Left lobe of liver (tissue), 2 donors: Measurements from ENCODE around the gene PCDHA7. TPM values are rescaled to one million over a fixed set of nuclear protein-coding genes. Genes with fewer than 3 reads are reported as not detected.
"Not testable (repeated sequence)": the region's sequence is repeated elsewhere in the genome, so short reads cannot be mapped to it uniquely, and the experiment has no call there.

Source experiments
- ATAC-seq: fragments of 200-7000 bp; cut with Tn5 transposase; one replicate; pipeline ENCODE4 v1.9.1; 2020; ENCODE audit warnings: mild to moderate bottlenecking, moderate library complexity
- DNase-seq: peaks from one replicate; pipeline ENCODE4 v3.0.0-alpha.2; 2020; ENCODE audit warnings: low spot score
- total RNA-seq: library from RNA; stranded (reverse); gene quantifications from one replicate; pipeline ENCODE4 v1.2.1, GENCODE V29; 2021
- donor health status: DM: no; HTN: no; CAD: no; lungs with moderate emphysema.
- donor health status: DM: no; HTN: yes; CAD: no.

PCDHA7 gene
- total RNA-seq = not detected

- no peak for ATAC-seq
- no peak for DNase-seq
Observed at GRCh38 chr5:140833993-140834392, at the start of gene PCDHA7. Gene PCDHA7, plus strand, starts transcription at chr5:140834269. Its CDS starts 115 bp downstream, at chr5:140834384.

GRCh38 chr5:140785905-140786686 lies 48.0 kb upstream of the PCDHA7 start, which contains the start of gene PCDHA1:
Gene PCDHA1, plus strand, starts transcription at chr5:140786140.
- ATAC-seq (no peak), DNase-seq (no peak)

DNA sequence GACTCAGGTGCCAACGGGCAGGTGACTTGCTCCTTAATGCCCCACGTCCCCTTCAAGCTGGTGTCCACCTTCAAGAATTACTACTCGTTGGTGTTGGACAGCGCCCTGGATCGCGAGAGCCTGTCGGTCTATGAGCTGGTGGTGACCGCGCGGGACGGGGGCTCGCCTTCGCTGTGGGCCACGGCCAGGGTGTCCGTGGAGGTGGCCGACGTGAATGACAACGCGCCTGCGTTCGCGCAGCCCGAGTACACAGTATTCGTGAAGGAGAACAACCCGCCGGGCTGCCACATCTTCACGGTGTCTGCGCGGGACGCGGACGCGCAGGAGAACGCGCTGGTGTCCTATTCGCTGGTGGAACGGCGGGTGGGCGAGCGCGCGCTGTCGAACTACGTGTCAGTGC lies 46.6 kb upstream of the PCDHA7 start:
- not testable (repeated sequence) for DNase-seq, ATAC-seq

- not testable (repeated sequence) for DNase-seq, ATAC-seq
Observed at GRCh38 chr5:140787849-140788504, 46.1 kb upstream of the PCDHA7 start.

GRCh38 chr5:140791089-140791488 lies 43.0 kb upstream of the PCDHA7 start:
- ATAC-seq = no peak
- DNase-seq = no peak

- DNase-seq = no peak
- ATAC-seq = no peak
Observed at GRCh38 chr5:140794595-140795258, 39.3 kb upstream of the PCDHA7 start, which contains the start of gene PCDHA2. Gene PCDHA2, plus strand, starts transcription at chr5:140794852.

- ATAC-seq = no peak
Observed at GRCh38 chr5:140795259-140795641, 38.8 kb upstream of the PCDHA7 start.

GRCh38 chr5:140796072-140796717 lies 37.9 kb upstream of the PCDHA7 start:
- not testable (repeated sequence) for ATAC-seq, DNase-seq

More at GRCh38 chr5:140795259-140795641, 38.8 kb upstream of the PCDHA7 start:
- DNase-seq = no peak

DNA sequence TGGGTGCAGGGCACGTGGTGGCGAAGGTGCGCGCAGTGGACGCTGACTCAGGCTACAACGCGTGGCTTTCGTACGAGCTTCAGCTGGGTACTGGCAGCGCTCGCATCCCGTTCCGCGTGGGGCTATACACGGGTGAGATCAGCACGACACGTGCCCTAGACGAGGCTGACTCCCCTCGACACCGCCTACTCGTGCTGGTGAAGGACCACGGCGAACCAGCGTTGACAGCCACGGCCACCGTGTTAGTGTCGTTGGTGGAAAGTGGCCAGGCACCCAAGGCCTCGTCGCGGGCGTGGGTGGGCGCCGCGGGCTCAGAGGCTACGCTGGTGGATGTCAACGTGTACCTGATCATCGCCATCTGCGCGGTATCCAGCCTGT lies 37.4 kb upstream of the PCDHA7 start:
- no peak for ATAC-seq
- DNase-seq = no peak

GRCh38 chr5:140800816-140801493 lies 33.1 kb upstream of the PCDHA7 start, which contains the start of gene PCDHA3:
Gene PCDHA3, plus strand, starts transcription at chr5:140801057.
- DNase-seq = no peak
- no peak for ATAC-seq

DNA sequence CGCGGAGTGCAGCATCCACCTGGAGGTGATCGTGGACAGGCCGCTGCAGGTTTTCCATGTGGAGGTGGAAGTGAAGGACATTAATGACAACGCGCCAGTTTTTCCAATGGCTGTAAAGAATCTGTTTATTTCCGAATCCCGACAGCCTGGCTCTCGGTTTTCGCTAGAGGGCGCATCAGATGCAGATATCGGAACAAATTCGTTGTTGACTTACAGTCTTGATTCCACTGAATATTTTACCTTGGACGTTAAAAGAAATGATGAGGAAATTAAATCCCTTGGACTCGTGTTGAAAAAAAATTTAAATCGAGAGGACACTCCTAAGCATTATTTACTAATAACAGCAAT lies 32.6 kb upstream of the PCDHA7 start:
- DNase-seq (no peak), ATAC-seq (no peak)

DNA sequence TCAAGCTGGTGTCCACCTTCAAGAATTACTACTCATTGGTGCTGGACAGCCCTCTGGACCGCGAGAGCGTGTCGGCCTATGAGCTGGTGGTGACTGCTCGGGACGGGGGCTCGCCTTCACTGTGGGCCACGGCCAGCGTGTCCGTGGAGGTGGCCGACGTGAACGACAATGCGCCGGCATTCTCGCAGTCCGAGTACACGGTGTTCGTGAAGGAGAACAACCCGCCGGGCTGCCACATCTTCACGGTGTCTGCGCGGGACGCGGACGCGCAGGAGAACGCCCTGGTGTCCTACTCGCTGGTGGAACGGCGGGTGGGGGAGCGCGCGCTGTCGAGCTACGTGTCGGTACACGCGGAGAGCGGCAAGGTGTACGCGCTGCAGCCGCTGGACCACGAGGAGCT lies 31.7 kb upstream of the PCDHA7 start:
- DNase-seq, ATAC-seq: not testable (repeated sequence)

GRCh38 chr5:140802781-140803271 lies 31.2 kb upstream of the PCDHA7 start:
- no peak for ATAC-seq
- DNase-seq = no peak

DNA sequence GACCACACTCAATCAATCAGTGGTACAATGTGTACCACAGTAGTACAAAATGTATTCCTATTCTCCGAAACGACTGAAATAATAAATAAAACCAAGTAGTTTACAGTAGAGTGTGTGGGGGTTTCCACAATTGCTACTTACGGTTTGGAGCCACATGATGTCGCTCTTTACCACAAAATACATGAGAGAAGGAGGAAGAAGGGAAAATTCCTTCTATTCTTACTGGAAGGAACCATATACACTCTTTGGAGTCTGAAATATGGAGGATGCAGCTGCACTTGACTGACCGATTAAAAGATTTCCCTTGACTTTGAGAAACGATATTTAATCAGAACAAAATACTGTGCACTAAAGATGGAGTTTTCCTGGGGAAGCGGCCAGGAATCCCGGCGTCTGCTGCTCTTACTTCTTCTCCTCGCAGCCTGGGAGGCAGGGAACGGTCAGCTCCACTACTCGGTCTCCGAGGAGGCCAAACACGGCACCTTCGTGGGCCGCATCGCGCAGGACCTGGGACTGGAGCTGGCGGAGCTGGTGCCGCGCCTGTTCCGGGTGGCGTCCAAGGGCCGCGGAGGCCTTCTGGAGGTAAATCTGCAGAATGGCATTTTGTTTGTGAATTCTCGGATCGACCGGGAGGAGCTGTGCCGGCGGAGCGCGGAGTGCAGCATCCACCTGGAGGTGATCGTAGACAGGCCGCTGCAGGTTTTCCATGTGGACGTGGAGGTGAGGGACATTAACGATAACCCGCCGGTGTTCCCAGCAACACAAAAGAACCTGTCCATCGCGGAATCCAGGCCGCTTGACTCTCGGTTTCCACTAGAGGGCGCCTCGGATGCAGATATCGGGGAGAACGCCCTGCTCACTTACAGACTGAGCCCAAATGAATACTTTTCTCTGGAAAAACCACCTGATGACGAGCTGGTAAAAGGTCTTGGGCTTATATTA lies 27.0 kb upstream of the PCDHA7 start, which contains the start of gene PCDHA4:
TSS of gene PCDHA4 (plus strand) at position 235 of the 942 bp plus-strand sequence.
- no peak for ATAC-seq
- no peak for DNase-seq

GRCh38 chr5:140808241-140808888 lies 25.7 kb upstream of the PCDHA7 start:
- not testable (repeated sequence) for DNase-seq, ATAC-seq

- no peak for DNase-seq
- no peak for ATAC-seq
Observed at GRCh38 chr5:140808889-140809291, 25.2 kb upstream of the PCDHA7 start.

GRCh38 chr5:140821375-140822280 lies 12.4 kb upstream of the PCDHA7 start, which contains the start of gene PCDHA5:
Gene PCDHA5, plus strand, starts transcription at chr5:140821613.
- ATAC-seq (no peak), DNase-seq (no peak)
